Testis (tissue), 3 donors: Measurements from ENCODE around the gene RAMP3. TPM values are rescaled to one million over a fixed set of nuclear protein-coding genes. Genes with fewer than 3 reads are reported as not detected.

ENCODE experiments used
- DNase-seq: peaks from one replicate; pipeline ENCODE4 v3.0.0-alpha.2; 2019
- H3K27ac ChIP-seq, 2 donors: fragments of 200-600 bp; sonication (generic); one replicate each; pipeline ENCODE4 v1.5.1; 2019
- H3K27me3 ChIP-seq: fragments of 200-600 bp; sonication (generic); one replicate; pipeline ENCODE4 v1.5.1; 2019
- H3K36me3 ChIP-seq: fragments of 200-600 bp; sonication (generic); one replicate; pipeline ENCODE4 v1.5.1; 2017; ENCODE audit warnings: low read depth; ENCODE audit errors: missing control alignments
- H3K4me1 ChIP-seq: fragments of 200-600 bp; sonication (generic); one replicate; pipeline ENCODE4 v1.5.1; 2019
- H3K4me3 ChIP-seq, 2 donors: fragments of 200-600 bp; sonication (generic); one replicate each; pipeline ENCODE4 v1.5.1; 2017 to 2019
- H3K9me3 ChIP-seq: fragments of 200-600 bp; sonication (generic); one replicate; pipeline ENCODE4 v1.5.1; 2017
- CTCF ChIP-seq, 3 experiments: fragments of 450-650 bp in 2 of 3; fragments of 200-600 bp in 1 of 3; sonication (generic) in 1 of 3; IDR thresholded peaks; one replicate each; pipeline ENCODE4 v1.5.1; 2016 to 2019; ENCODE audit warnings: antibody characterized with exemption in 3 of 3, mild to moderate bottlenecking in 2 of 3, moderate library complexity in 1 of 3
- POLR2A ChIP-seq: fragments of 450-650 bp; IDR thresholded peaks from one replicate; pipeline ENCODE4 v1.6.1; 2017; ENCODE audit warnings: antibody characterized with exemption, mild to moderate bottlenecking, moderate library complexity
- WGBS, 2 donors: methylation state at CpG; one replicate each; pipeline ENCODE4 v1.1.5; 2018; 5-methylcytosine and 5-hydroxymethylcytosine counted together
- intact Hi-C: fragments of 100-400 bp; cut with DNase I; formaldehyde crosslinking; loops from one replicate; pipeline ENCODE4 v1.15.1; 2023; ENCODE audit warnings: low total_unique reads
- polyA plus RNA-seq: library from polyadenylated mRNA; stranded (reverse); fragments of 350-450 nt; fragmentation: Illumina TruSeq; extraction: RNeasy Lipid Tissue Mini Kit (QIAGEN cat#74804); gene quantifications from one replicate; pipeline ENCODE4 v1.2.3, GENCODE V29; 2014; ENCODE audit warnings: low read depth, low replicate concordance; ENCODE audit not compliant: insufficient read depth
- total RNA-seq, 2 donors: library from RNA; depleted of rRNA; stranded (reverse); fragments of >200 nt; gene quantifications; one replicate each; pipeline ENCODE4 v1.2.3, GENCODE V29; 2016

The RAMP3 gene
- total and polyA plus RNA-seq, 3 donors from 2014 or later = 9.1 to 23.8 (median 17.0) TPM

GRCh38 chr7:45192621-45193041 lies 35.0 kb downstream of the RAMP3 start:
- H3K27ac ChIP-seq = no peak overlapping the region
- H3K9me3 ChIP-seq = no peaks in the 10 kb centered on the region
- intact Hi-C loops = no loop called here
- no peaks in the 10 kb centered on the region for H3K4me1 ChIP-seq
- no peaks in the 10 kb centered on the region for H3K36me3 ChIP-seq
- TF ChIP-seq POLR2A = no peak
- no peak for TF ChIP-seq CTCF (IDR thresholded peaks at IDR 0.05)
- DNase-seq = no peak
- whole genome bisulfite sequencing, 2 donors = 61 to 63% methylated on average over 11 of the region's 11 CpGs
- no peak overlapping the region for H3K4me3 ChIP-seq
- no peaks in the 10 kb centered on the region for H3K27me3 ChIP-seq

- Histone ChIP-seq H3K36me3 (no peaks in the 10 kb centered on the region), H3K4me1 (no peaks in the 10 kb centered on the region), H3K27ac (no peak overlapping the region), H3K9me3 (no peaks in the 10 kb centered on the region), H3K27me3 (no peaks in the 10 kb centered on the region), H3K4me3 (no peak overlapping the region)
- WGBS, 2 donors = 84 to 90% methylated on average over 4 of the region's 4 CpGs
- no peak for DNase-seq
- TF ChIP-seq POLR2A (no peak), CTCF (IDR thresholded peaks at IDR 0.05) (no peak)
- intact Hi-C loops = no loop called here
Measured at GRCh38 chr7:45193828-45194227, 36.2 kb downstream of the RAMP3 start.

GRCh38 chr7:45196374-45196773 lies 38.8 kb downstream of the RAMP3 start:
- WGBS, 2 donors = 89 to 91% methylated on average over 7 of the region's 7 CpGs
- TF ChIP-seq POLR2A (no peak), CTCF (IDR thresholded peaks at IDR 0.05) (no peak)
- H3K27me3 ChIP-seq = no peaks in the 10 kb centered on the region
- H3K4me1 ChIP-seq = no peaks in the 10 kb centered on the region
- H3K9me3 ChIP-seq = no peaks in the 10 kb centered on the region
- intact Hi-C loops = no loop called here
- no peak for DNase-seq
- H3K27ac ChIP-seq = no peak overlapping the region
- no peaks in the 10 kb centered on the region for H3K36me3 ChIP-seq
- no peak overlapping the region for H3K4me3 ChIP-seq

- no peaks in the 10 kb centered on the region for H3K9me3 ChIP-seq
- TF ChIP-seq POLR2A (no peak), CTCF (IDR thresholded peaks at IDR 0.05) (no peak)
- no peaks in the 10 kb centered on the region for H3K27me3 ChIP-seq
- no peak overlapping the region for H3K4me3 ChIP-seq
- H3K36me3 ChIP-seq = no peaks in the 10 kb centered on the region
- 85 to 89% methylated on average over 2 of the region's 2 CpGs for WGBS, 2 donors
- intact Hi-C loops = no loop called here
- H3K4me1 ChIP-seq = no peaks in the 10 kb centered on the region
- no peak overlapping the region for H3K27ac ChIP-seq
- DNase-seq = no peak
Measured at GRCh38 chr7:45197461-45197860, 39.9 kb downstream of the RAMP3 start.

GRCh38 chr7:45198986-45199385 lies 41.4 kb downstream of the RAMP3 start:
- Histone ChIP-seq H3K9me3 (no peaks in the 10 kb centered on the region), H3K4me1 (peaks cover 4% of the 10 kb centered on the region), H3K27ac (no peak overlapping the region), H3K4me3 (no peak overlapping the region), H3K27me3 (no peaks in the 10 kb centered on the region), H3K36me3 (no peaks in the 10 kb centered on the region)
- 75 to 89% methylated on average over 3 of the region's 3 CpGs for WGBS, 2 donors
- DNase-seq = no peak
- TF ChIP-seq CTCF (IDR thresholded peaks at IDR 0.05) (no peak), POLR2A (no peak)
- intact Hi-C loops = no loop called here
